Lower leg skin (tissue), 4 donors: ENCODE measurements around the gene MYOZ1. TPM values are rescaled to one million over a fixed set of nuclear protein-coding genes. Genes with fewer than 3 reads are reported as not detected.

Experiments used
- DNase-seq, 2 donors: peaks; one replicate each; pipeline ENCODE4 v3.0.0-alpha.2; 2019; ENCODE audit warnings: low spot score in 2 of 2
- H3K4me3 ChIP-seq: fragments of 200-600 bp; sonication (generic); 2 replicates; pipeline ENCODE4 v1.5.1; 2017; ENCODE audit warnings: mild to moderate bottlenecking, low read depth; ENCODE audit not compliant: poor library complexity, severe bottlenecking
- POLR2A ChIP-seq, 2 donors: fragments of 450-650 bp; IDR thresholded peaks; one replicate each; pipeline ENCODE4 v1.6.1; 2016 to 2017; ENCODE audit warnings: antibody characterized with exemption in 2 of 2, mild to moderate bottlenecking in 1 of 2, moderate library complexity in 1 of 2
- WGBS, 2 donors: methylation state at CpG; one replicate each; pipeline ENCODE4 v1.1.5; 2018; 5-methylcytosine and 5-hydroxymethylcytosine counted together
- intact Hi-C: fragments of 100-400 bp; cut with DNase I; formaldehyde crosslinking; loops from one replicate; pipeline ENCODE4 v1.15.0; 2023; ENCODE audit warnings: low total_unique reads
- total RNA-seq, 4 donors: library from RNA; depleted of rRNA; stranded (reverse); fragments of >200 nt; gene quantifications; one replicate each; pipeline ENCODE4 v1.1.0, GENCODE V29; 2016
- TF ChIP-seq, protein P1 (sequence below), 3 donors: fragments of 450-650 bp; IDR thresholded peaks; one replicate each; pipeline ENCODE4 v1.5.1; 2016; ENCODE audit warnings: antibody characterized with exemption in 3 of 3, mild to moderate bottlenecking in 3 of 3, moderate library complexity in 2 of 3

The MYOZ1 gene
- total RNA-seq, 4 donors from 2014 or later, result 0.27 to 1.4 (median 0.78) TPM; not detected in 1

DNA sequence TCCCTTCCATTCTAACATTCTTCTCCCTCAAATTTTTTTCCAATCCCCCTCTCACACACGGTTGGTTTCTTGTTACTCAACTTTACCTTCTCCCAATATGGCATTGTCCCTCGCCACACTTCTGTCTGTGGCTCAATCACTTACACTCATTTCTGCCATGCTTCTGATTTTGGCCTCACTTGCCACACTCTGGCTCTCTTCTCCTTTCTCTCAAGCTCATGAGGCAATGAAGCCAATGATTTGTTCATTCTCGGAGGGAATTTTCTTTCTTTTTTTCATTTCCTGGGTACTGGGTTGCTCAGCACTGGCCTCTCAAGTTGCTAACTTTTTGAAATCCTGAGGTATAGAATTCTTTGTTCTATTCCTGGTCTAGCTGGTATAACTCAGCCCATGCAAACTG is 4.0 kb upstream of the MYOZ1 start:
- TF ChIP-seq, protein P1, sequence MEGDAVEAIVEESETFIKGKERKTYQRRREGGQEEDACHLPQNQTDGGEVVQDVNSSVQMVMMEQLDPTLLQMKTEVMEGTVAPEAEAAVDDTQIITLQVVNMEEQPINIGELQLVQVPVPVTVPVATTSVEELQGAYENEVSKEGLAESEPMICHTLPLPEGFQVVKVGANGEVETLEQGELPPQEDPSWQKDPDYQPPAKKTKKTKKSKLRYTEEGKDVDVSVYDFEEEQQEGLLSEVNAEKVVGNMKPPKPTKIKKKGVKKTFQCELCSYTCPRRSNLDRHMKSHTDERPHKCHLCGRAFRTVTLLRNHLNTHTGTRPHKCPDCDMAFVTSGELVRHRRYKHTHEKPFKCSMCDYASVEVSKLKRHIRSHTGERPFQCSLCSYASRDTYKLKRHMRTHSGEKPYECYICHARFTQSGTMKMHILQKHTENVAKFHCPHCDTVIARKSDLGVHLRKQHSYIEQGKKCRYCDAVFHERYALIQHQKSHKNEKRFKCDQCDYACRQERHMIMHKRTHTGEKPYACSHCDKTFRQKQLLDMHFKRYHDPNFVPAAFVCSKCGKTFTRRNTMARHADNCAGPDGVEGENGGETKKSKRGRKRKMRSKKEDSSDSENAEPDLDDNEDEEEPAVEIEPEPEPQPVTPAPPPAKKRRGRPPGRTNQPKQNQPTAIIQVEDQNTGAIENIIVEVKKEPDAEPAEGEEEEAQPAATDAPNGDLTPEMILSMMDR (IDR thresholded peaks at IDR 0.05), result peak in 1 of 3 donors; percentile 7
- TF ChIP-seq POLR2A (IDR thresholded peaks at IDR 0.05), result no peak
- H3K4me3 ChIP-seq, result no peak overlapping the region
- 71 to 79% methylated on average over 3 of the region's 3 CpGs for WGBS, 2 donors
- intact Hi-C loops, result no loop called here
- no peak for DNase-seq

DNA sequence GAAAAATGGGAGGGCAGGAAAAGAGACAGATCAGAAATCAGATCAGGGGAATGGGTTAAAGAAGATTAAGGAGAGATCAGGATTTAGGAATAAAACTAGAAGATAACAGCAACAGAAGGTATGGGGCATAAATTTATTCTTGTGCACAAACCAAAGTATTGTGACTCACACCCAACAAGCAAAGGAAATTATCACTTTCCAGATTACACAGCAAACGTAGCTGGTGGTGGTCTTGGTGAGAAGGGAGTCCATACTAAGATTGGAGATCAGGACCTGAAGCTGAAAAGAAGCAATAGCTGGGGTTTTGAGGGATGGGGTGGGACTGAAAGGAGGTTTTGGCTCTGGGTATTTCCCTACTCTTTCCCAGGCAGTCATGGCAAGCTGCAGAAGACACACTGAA is 3.5 kb upstream of the MYOZ1 start:
- 69 to 73% methylated on average over 1 of the region's 1 CpG for WGBS, 2 donors
- no peak overlapping the region for H3K4me3 ChIP-seq
- intact Hi-C loops, result loop anchor here (5.0 kb wide), 1 partner anchor 117 kb away; no protein-coding TSS in a partner anchor
- no peak for DNase-seq
- TF ChIP-seq, protein P1 (IDR thresholded peaks at IDR 0.05), result no peak
- no peak for TF ChIP-seq POLR2A (IDR thresholded peaks at IDR 0.05)

DNA sequence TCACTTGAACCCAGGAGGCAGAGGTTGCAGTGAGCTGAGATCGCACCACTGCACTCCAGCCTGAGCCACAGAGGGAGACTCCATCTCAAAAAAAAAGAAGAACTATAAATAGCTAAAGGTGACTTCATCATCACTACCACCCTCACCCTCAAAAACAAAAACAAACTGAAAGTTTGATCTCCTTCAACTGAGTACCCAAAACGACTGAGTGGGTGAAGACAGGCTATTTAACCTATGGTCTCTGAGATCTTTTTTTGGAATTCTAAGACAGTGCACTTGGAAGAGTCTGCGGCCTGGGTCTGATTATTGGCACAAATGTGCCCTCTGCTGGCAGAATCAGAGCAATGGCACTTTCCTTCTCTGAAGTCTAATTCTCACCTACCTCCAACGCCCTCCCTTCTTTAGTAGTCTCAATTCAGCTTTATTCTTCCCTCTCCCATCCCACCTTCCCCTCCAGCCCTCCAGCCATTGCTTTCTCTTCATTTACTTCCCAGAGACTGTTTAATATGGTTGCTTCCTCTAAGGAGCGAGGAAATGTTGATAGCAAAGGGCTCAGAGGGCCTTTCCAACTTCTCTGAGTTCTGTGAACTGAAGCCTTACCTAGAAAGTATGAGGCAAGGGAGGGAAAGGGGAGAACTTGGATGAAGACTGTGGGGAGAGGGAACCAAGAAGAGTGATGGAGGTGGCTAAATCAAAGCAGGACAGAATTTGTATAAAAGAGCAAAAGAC is 2.9 kb upstream of the MYOZ1 start:
- no peak for DNase-seq
- no peak overlapping the region for H3K4me3 ChIP-seq
- WGBS, 2 donors, result 13 to 24% methylated on average over 5 of the region's 5 CpGs
- TF ChIP-seq, protein P1 (IDR thresholded peaks at IDR 0.05), result peak in 1 of 3 donors; percentile 92
- no peak for TF ChIP-seq POLR2A (IDR thresholded peaks at IDR 0.05)
- intact Hi-C loops, result loop anchor here (5.0 kb wide), 1 partner anchor 117 kb away; no protein-coding TSS in a partner anchor

DNA sequence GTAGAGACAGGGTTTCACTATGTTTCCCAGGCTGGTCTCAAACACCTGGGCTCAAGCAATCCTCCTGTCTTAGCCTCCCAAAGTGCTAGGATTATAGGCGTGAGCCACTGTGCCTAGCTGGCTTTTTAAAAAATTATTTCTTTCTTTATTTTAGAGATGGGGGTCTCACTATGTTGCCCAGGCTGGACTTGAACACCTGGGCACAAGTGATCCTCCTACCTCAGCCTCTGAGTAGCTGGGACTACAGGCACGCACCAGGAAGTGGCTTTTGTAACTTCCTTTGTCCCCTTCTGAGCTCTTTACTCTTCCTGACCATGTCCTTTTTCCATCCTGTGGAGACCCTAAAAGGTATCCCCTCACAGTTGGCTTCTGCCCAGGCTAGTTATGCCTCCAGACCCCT is 2.1 kb upstream of the MYOZ1 start:
- H3K4me3 ChIP-seq, result no peak overlapping the region
- no peak for TF ChIP-seq POLR2A (IDR thresholded peaks at IDR 0.05)
- TF ChIP-seq, protein P1 (IDR thresholded peaks at IDR 0.05), result no peak
- intact Hi-C loops, result loop anchor here (5.0 kb wide), 1 partner anchor 116 kb away; no protein-coding TSS in a partner anchor
- no peak for DNase-seq
- 88 to 89% methylated on average over 2 of the region's 2 CpGs for WGBS, 2 donors

DNA sequence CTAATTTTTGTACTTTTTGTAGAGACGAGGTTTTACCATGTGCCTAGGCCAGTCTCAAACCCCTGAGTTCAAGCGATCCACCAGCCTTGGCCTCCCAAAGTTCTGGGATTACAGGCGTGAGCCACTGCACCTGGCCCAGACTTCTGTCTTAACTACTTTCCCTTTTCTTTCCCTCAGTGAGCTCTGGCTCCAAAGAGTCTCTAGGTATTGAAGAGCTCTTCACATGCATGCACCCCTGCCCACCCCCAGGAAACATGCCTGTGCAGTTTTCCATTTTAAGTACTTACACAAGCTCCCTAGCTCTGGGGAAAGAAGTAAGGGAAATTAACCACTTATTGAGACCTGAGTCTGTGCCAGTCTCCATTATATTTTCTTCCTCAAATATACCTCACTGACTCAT is 2.0 kb downstream of the MYOZ1 start:
- intact Hi-C loops, result loop anchor here (5.0 kb wide), 1 partner anchor 1112 kb away; no protein-coding TSS in a partner anchor
- 85 to 88% methylated on average over 3 of the region's 3 CpGs for WGBS, 2 donors

More for the DNA sequence above, 2.0 kb downstream of the MYOZ1 start:
- no peak for TF ChIP-seq POLR2A (IDR thresholded peaks at IDR 0.05)
- TF ChIP-seq, protein P1 (IDR thresholded peaks at IDR 0.05), result no peak
- no peak overlapping the region for H3K4me3 ChIP-seq
- DNase-seq, result no peak
